BJ (cell line): Measurements from ENCODE around the gene FOXD2. TPM values are rescaled to one million over a fixed set of nuclear protein-coding genes. Genes with fewer than 3 reads are reported as not detected.

Source experiments
- CTCF ChIA-PET: fragments of 350-600 bp; formaldehyde crosslinking; extraction: SDS; loops from one replicate; lab custom pipeline; 2021; ENCODE audit warnings: antibody characterized with exemption, inconsistent platforms; lab: Yijun Ruan, JAX
- POLR2A ChIA-PET: fragments of 300-600 bp; sonication (Branson Sonifier 250); formaldehyde crosslinking; extraction: SDS; loops from one replicate; lab custom pipeline; 2021; ENCODE audit warnings: antibody characterized with exemption; lab: Charles Lee
- DNase-seq: peaks from one replicate; pipeline ENCODE4 v3.0.0-alpha.2; 2011; ENCODE audit warnings: low read depth
- H3K27me3 ChIP-seq: 2 replicates; pipeline ENCODE4 v1.6.0; 2011; ENCODE audit warnings: low read length; ENCODE audit not compliant: control insufficient read depth, insufficient read depth
- H3K36me3 ChIP-seq: 2 replicates; pipeline ENCODE4 v1.5.1; 2011; ENCODE audit warnings: low read length; ENCODE audit not compliant: control insufficient read depth, insufficient read depth
- H3K4me3 ChIP-seq: 2 replicates; pipeline ENCODE4 v1.5.1; 2011; ENCODE audit warnings: low read depth, mild to moderate bottlenecking, control low read depth, low read length
- polyA plus RNA-seq: library from polyadenylated mRNA; depleted of rRNA; stranded (reverse); fragments of >200 nt; gene quantifications from 2 replicates; pipeline ENCODE4 v1.2.3, GENCODE V29; 2011
- TF ChIP-seq, protein P1 (sequence below): IDR thresholded peaks from 2 replicates; pipeline ENCODE4 v1.5.1; 2011; ENCODE audit warnings: low read depth, mild to moderate bottlenecking, control low read depth, inconsistent platforms, low read length, moderate library complexity; ENCODE audit not compliant: insufficient read depth

Gene FOXD2
- polyA plus RNA-seq, 1 experiment: 0.09 TPM

DNA sequence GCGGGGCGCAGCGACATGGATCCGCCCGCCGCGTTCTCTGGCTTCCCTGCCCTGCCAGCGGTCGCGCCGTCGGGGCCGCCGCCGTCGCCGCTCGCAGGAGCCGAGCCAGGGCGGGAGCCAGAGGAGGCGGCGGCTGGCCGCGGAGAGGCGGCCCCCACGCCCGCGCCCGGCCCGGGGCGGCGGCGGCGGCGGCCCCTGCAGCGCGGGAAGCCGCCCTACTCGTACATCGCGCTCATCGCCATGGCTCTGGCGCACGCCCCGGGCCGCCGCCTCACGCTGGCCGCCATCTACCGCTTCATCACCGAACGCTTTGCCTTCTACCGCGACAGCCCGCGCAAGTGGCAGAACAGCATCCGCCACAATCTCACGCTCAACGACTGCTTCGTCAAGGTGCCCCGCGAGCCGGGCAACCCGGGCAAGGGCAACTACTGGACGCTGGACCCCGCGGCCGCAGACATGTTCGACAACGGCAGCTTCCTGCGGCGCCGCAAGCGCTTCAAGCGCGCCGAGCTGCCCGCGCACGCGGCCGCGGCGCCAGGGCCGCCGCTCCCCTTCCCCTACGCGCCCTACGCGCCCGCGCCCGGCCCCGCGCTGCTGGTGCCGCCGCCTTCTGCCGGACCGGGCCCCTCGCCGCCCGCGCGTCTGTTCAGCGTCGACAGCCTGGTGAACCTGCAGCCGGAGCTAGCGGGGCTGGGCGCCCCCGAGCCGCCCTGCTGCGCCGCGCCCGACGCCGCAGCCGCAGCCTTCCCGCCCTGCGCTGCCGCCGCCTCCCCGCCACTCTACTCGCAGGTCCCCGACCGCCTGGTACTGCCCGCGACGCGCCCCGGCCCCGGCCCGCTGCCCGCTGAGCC, 21.3 kb upstream of the FOXD2 start:
- CTCF ChIA-PET: interaction anchor here (0.6 to 1.9 kb wide), 4 partner anchors 20 to 1241 kb away, joined by 3 to 6 read pairs (median 5); partner anchors contain the start of gene FOXD2
- POLR2A ChIA-PET: no interaction called here
- no peaks in the 10 kb centered on the region for H3K36me3 ChIP-seq
- TF ChIP-seq, protein P1, sequence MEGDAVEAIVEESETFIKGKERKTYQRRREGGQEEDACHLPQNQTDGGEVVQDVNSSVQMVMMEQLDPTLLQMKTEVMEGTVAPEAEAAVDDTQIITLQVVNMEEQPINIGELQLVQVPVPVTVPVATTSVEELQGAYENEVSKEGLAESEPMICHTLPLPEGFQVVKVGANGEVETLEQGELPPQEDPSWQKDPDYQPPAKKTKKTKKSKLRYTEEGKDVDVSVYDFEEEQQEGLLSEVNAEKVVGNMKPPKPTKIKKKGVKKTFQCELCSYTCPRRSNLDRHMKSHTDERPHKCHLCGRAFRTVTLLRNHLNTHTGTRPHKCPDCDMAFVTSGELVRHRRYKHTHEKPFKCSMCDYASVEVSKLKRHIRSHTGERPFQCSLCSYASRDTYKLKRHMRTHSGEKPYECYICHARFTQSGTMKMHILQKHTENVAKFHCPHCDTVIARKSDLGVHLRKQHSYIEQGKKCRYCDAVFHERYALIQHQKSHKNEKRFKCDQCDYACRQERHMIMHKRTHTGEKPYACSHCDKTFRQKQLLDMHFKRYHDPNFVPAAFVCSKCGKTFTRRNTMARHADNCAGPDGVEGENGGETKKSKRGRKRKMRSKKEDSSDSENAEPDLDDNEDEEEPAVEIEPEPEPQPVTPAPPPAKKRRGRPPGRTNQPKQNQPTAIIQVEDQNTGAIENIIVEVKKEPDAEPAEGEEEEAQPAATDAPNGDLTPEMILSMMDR: no peak
- no peak for DNase-seq
- peak overlapping the region; percentile 40 for H3K4me3 ChIP-seq
- H3K27me3 ChIP-seq: 0 out of 2 replicates have a peak, but pooled peaks cover 1% of the 10 kb centered on the region

DNA sequence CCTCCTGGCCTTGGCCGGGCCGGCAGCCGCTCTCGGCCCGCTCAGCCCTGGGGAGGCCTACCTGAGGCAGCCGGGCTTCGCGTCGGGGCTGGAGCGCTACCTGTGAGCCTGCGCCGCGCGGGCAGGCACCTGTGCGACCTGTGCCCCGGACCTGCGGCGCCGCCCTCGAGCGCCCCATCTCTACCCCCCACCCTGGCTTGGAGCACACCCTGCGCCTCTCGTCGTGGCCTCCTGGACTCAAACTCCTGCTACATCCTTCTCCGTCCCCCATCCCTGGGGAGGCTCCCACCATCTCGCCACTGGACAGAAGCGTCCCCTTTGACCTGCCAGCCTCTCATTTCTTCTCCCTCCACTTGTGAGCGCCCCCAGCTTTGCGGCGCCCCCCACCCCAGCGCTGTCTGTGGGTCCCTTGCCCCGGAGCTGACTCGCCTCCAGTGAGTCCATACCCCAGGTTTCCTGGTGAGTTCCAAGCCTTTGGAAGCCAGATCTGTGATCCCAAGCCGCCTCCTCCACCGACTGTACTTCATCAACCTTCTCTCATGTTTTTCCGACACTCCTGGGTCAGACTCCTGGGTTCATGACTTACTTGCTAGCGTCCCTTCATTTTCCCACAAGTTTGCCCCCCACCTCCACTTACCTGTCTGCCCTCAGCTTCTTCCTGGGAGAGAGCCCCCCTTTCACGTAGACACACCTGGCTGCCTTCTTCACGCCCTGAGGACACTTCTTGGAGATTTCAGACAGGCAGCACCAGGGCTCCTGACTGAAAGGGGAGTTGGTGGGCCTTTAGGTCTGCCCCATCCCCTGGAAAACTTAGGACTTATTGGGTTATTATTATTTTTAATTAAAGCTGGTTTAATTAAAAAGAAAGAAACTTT, 20.4 kb upstream of the FOXD2 start:
- Histone ChIP-seq H3K27me3 (0 out of 2 replicates have a peak, but pooled peaks cover 1% of the 10 kb centered on the region), H3K4me3 (no peak overlapping the region), H3K36me3 (no peaks in the 10 kb centered on the region)
- TF ChIP-seq, protein P1: no peak
- DNase-seq: no peak
- CTCF ChIA-PET: interaction anchor here (0.6 to 2.0 kb wide), 9 partner anchors 10 to 1240 kb away, joined by 3 to 7 read pairs (median 4); partner anchors contain the start of gene FOXD2
- POLR2A ChIA-PET: no interaction called here

DNA sequence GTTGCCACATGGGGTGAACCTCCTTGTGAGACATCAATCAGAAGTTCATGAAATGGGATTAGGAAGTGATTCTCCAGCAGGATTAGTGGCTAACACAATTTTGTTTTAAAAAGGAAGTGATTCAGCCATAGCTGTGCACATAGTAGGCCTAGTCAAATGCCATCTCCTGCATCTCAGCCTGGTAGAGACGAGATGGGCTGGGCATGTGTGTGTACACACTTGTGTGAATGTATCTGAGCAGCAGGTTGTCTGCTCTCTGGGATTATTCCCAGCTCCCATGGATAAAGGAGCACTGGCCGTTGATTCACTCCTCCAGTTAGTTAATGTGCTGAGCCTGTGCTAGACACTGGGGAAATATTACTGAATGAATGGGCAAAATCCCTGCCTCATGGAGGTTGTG, 19.7 kb upstream of the FOXD2 start:
- ChIA-PET POLR2A (no interaction called here), CTCF (interaction anchor here (0.6 to 2.0 kb wide), 8 partner anchors 9 to 1044 kb away, joined by 3 to 7 read pairs (median 4); partner anchors contain the start of gene FOXD2)
- TF ChIP-seq, protein P1: no peak
- H3K36me3 ChIP-seq: no peaks in the 10 kb centered on the region
- no peak for DNase-seq
- H3K27me3 ChIP-seq: 0 out of 2 replicates have a peak, but pooled peaks cover 1% of the 10 kb centered on the region
- no peak overlapping the region for H3K4me3 ChIP-seq

DNA sequence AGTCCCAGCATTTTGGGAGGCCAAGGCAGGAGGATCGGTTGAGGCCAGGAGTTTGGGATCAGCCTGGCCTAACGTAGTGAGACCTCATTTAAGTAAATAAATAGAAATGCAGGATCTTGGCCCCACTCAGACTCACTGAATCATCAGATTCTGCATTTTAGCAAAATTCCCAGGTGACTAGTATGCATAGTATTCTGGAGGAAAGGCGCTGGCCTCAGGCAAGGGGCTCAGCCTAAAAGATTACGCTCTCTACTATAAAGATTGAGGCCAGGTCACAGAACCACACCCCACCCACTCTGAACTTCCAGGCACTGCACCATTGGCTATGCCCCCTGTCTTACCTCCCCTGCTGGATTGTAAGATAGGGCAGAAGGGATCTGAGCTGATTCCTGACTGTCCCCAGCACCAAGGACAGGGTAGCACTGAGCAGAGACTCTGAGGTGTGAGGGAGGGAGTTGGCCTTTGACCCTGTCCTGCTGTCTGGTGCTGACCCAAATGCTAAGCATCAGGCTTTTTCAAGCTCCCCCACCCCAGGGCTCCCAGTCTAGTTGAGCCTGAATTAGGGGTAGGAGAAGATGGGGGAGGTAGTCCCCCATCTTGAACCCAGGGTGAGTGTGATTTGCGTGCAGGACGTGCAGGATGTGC, 19.0 kb upstream of the FOXD2 start:
- Histone ChIP-seq H3K36me3 (no peaks in the 10 kb centered on the region), H3K4me3 (no peak overlapping the region), H3K27me3 (0 out of 2 replicates have a peak, but pooled peaks cover 1% of the 10 kb centered on the region)
- CTCF ChIA-PET: interaction anchor here (0.8 to 3.1 kb wide), 5 partner anchors 9 to 240 kb away, joined by 3 to 15 read pairs (median 5); no protein-coding TSS in a partner anchor
- no peak for DNase-seq
- TF ChIP-seq, protein P1: no peak
- POLR2A ChIA-PET: no interaction called here
